ENCODE data around the gene RCL1.

DNA sequence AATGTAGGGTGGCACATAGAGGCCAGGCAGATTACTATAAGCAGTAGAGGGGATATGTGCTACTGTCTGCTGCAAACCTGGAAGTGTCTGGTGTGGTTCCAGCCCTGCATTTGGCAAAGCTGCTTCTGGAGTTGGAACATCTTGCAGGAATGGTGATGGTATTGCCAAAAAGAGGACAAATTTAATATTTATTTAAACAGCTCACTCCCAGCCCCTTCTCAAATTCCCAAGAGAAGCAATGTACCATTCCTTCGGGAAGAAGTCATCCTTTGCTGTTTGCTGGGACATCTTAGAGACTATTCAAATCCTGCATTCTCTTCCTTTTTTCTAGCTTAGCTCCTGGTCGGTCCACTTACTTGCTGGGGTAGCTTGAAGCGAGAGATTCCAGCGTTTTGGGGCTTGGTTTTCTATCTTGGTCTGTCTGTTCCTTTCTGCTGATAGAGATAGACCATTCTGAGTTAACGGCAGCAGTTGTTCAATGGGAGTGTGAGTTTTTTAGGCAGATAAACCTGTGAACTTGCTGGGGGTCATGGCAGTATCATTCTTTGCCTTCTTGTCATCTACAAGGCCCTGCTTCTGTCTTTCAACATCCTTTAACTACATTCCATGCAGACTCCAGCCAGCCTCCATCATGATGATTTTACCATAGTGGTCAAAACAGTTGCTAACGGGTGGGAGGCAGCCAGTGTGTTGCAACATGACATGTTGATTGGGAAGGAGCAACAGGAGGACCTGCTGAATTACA, 69.9 kb downstream of the RCL1 start:
- TF ChIP-seq POLR2AphosphoS5 (IDR thresholded peaks at IDR 0.05; ENCODE audit: low read depth, low read length) (no peak), EZH2phosphoT487 (IDR thresholded peaks at IDR 0.05; ENCODE audit: borderline replicate concordance, low read depth) (no peak), SIN3A (IDR thresholded peaks at IDR 0.05; ENCODE audit: borderline replicate concordance, low read depth, low read length) (no peak), YY1 (IDR thresholded peaks at IDR 0.05; ENCODE audit: low read depth) (no peak), RCOR1 (IDR thresholded peaks at IDR 0.05; ENCODE audit: low read length) (no peak), JUND (IDR thresholded peaks at IDR 0.05) (no peak)
- TF ChIP-seq, protein P1, sequence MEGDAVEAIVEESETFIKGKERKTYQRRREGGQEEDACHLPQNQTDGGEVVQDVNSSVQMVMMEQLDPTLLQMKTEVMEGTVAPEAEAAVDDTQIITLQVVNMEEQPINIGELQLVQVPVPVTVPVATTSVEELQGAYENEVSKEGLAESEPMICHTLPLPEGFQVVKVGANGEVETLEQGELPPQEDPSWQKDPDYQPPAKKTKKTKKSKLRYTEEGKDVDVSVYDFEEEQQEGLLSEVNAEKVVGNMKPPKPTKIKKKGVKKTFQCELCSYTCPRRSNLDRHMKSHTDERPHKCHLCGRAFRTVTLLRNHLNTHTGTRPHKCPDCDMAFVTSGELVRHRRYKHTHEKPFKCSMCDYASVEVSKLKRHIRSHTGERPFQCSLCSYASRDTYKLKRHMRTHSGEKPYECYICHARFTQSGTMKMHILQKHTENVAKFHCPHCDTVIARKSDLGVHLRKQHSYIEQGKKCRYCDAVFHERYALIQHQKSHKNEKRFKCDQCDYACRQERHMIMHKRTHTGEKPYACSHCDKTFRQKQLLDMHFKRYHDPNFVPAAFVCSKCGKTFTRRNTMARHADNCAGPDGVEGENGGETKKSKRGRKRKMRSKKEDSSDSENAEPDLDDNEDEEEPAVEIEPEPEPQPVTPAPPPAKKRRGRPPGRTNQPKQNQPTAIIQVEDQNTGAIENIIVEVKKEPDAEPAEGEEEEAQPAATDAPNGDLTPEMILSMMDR (IDR thresholded peaks at IDR 0.05), result no peak
- TF ChIP-seq, protein P2, sequence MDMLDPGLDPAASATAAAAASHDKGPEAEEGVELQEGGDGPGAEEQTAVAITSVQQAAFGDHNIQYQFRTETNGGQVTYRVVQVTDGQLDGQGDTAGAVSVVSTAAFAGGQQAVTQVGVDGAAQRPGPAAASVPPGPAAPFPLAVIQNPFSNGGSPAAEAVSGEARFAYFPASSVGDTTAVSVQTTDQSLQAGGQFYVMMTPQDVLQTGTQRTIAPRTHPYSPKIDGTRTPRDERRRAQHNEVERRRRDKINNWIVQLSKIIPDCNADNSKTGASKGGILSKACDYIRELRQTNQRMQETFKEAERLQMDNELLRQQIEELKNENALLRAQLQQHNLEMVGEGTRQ (IDR thresholded peaks at IDR 0.05; ENCODE audit: borderline replicate concordance, low read depth, low read length), result no peak
- TF ChIP-seq, protein P3, sequence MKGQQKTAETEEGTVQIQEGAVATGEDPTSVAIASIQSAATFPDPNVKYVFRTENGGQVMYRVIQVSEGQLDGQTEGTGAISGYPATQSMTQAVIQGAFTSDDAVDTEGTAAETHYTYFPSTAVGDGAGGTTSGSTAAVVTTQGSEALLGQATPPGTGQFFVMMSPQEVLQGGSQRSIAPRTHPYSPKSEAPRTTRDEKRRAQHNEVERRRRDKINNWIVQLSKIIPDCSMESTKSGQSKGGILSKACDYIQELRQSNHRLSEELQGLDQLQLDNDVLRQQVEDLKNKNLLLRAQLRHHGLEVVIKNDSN (IDR thresholded peaks at IDR 0.05; ENCODE audit: borderline replicate concordance, low read depth), result no peak
